GM23338 (cell line): Measurements from ENCODE around the gene WWOX. TPM values are rescaled to one million over a fixed set of nuclear protein-coding genes. Genes with fewer than 3 reads are reported as not detected.

ENCODE experiments used
- ATAC-seq: fragments of 200-7000 bp; cut with Tn5 transposase; 3 replicates; pipeline ENCODE4 v1.9.1; 2020
- DNase-seq: peaks from one replicate; pipeline ENCODE4 v3.0.0-alpha.2; 2015; ENCODE audit warnings: low spot score
- H2AFZ ChIP-seq: fragments of 200-600 bp; sonication (generic); 2 replicates; pipeline ENCODE4 v1.8.0; 2016; ENCODE audit warnings: antibody characterized with exemption, mild to moderate bottlenecking, moderate library complexity
- H3F3A ChIP-seq: fragments of 200-600 bp; sonication (generic); replicated peaks from 2 replicates; pipeline ENCODE4 v1.8.0; 2017; ENCODE audit warnings: antibody characterized with exemption, mixed run types, low read depth
- H3K27ac ChIP-seq: fragments of 200-600 bp; sonication (generic); 2 replicates; pipeline ENCODE4 v1.6.1; 2016; ENCODE audit warnings: low read depth
- H3K27me3 ChIP-seq: fragments of 200-600 bp; sonication (generic); 2 replicates; pipeline ENCODE4 v1.8.0; 2016; ENCODE audit warnings: mild to moderate bottlenecking, mixed run types, moderate library complexity; ENCODE audit not compliant: insufficient read depth
- H3K36me3 ChIP-seq: fragments of 200-600 bp; sonication (generic); 2 replicates; pipeline ENCODE4 v1.8.0; 2016; ENCODE audit warnings: mild to moderate bottlenecking; ENCODE audit not compliant: insufficient read depth
- H3K4me1 ChIP-seq: fragments of 200-600 bp; sonication (generic); 2 replicates; pipeline ENCODE4 v1.8.0; 2016; ENCODE audit warnings: mild to moderate bottlenecking, moderate library complexity; ENCODE audit not compliant: insufficient read depth
- H3K4me2 ChIP-seq: fragments of 200-600 bp; sonication (generic); 2 replicates; pipeline ENCODE4 v1.7.1; 2017; ENCODE audit warnings: mixed run types
- H3K4me3 ChIP-seq: fragments of 200-600 bp; sonication (generic); 2 replicates; pipeline ENCODE4 v1.6.1; 2016; ENCODE audit warnings: mixed run types
- H3K79me2 ChIP-seq: fragments of 200-600 bp; sonication (generic); replicated peaks from 2 replicates; pipeline ENCODE4 v1.8.0; 2017; ENCODE audit warnings: mild to moderate bottlenecking; ENCODE audit not compliant: insufficient read depth
- H3K9me2 ChIP-seq: fragments of 200-600 bp; sonication (generic); 2 replicates; pipeline ENCODE4 v1.8.0; 2017; ENCODE audit not compliant: insufficient read depth
- H4K20me1 ChIP-seq: fragments of 200-600 bp; sonication (generic); replicated peaks from 2 replicates; pipeline ENCODE4 v1.8.0; 2017; ENCODE audit warnings: mild to moderate bottlenecking; ENCODE audit not compliant: insufficient read depth
- H3K27ac Mint-ChIP-seq: 2 replicates; pipeline ENCODE4 v1.8.0; 2020; ENCODE audit warnings: inconsistent platforms, mild to moderate bottlenecking, moderate library complexity, mixed read lengths
- H3K27me3 Mint-ChIP-seq: 3 replicates; pipeline ENCODE4 v1.8.0; 2022; ENCODE audit warnings: low read depth, mild to moderate bottlenecking, moderate library complexity, mixed read lengths, inconsistent platforms; ENCODE audit not compliant: insufficient read depth, poor library complexity
- H3K36me3 Mint-ChIP-seq: 3 replicates; pipeline ENCODE4 v1.8.0; 2021; ENCODE audit warnings: low read depth, mild to moderate bottlenecking, inconsistent platforms, moderate library complexity, mixed read lengths
- H3K4me1 Mint-ChIP-seq: 3 replicates; pipeline ENCODE4 v1.8.0; 2020; ENCODE audit warnings: mild to moderate bottlenecking, inconsistent platforms, mixed read lengths
- H3K4me3 Mint-ChIP-seq: 3 replicates; pipeline ENCODE4 v1.8.0; 2021; ENCODE audit warnings: moderate library complexity, mild to moderate bottlenecking, inconsistent platforms, mixed read lengths
- H3K9me3 Mint-ChIP-seq: 3 replicates; pipeline ENCODE4 v1.8.0; 2020; ENCODE audit warnings: moderate library complexity, mild to moderate bottlenecking, inconsistent platforms, mixed read lengths
- CTCF ChIP-seq, 2 experiments: fragments of 200-600 bp in 1 of 2; sonication (generic) in 1 of 2; conservative IDR thresholded peaks; 2 replicates each; pipeline versions ENCODE4 v1.5.1 to v1.6.1; 2016 to 2017; ENCODE audit warnings: antibody characterized with exemption in 2 of 2, low read depth in 2 of 2, mild to moderate bottlenecking in 2 of 2, moderate library complexity in 1 of 2
- ETS1 ChIP-seq: IDR thresholded peaks from 2 replicates; pipeline ENCODE4 v1.6.1; 2016; ENCODE audit warnings: antibody characterized with exemption
- EZH2 ChIP-seq: fragments of 200-600 bp; sonication (generic); IDR thresholded peaks from one replicate; pipeline ENCODE4 v1.8.0; 2017; ENCODE audit warnings: antibody characterized with exemption, mild to moderate bottlenecking, low read depth; ENCODE audit not compliant: unreplicated experiment
- JUNB ChIP-seq: IDR thresholded peaks from one replicate; pipeline ENCODE4 v1.6.1; 2016; ENCODE audit warnings: antibody characterized with exemption; ENCODE audit not compliant: unreplicated experiment
- NANOG ChIP-seq: IDR thresholded peaks from 2 replicates; pipeline ENCODE4 v1.6.1; 2016; ENCODE audit warnings: antibody characterized with exemption, borderline replicate concordance
- POLR2AphosphoS5 ChIP-seq: IDR thresholded peaks from 2 replicates; pipeline ENCODE4 v1.6.1; 2016; ENCODE audit warnings: antibody characterized with exemption, low read depth
- REST ChIP-seq: IDR thresholded peaks from one replicate; pipeline ENCODE4 v1.6.1; 2018; ENCODE audit warnings: antibody characterized with exemption; ENCODE audit not compliant: unreplicated experiment
- STAT1 ChIP-seq: IDR thresholded peaks from one replicate; pipeline ENCODE4 v1.6.1; 2016; ENCODE audit warnings: antibody characterized with exemption; ENCODE audit not compliant: unreplicated experiment
- ZNF114 ChIP-seq: fragments of 250-450 bp; sonication (Bioruptor Pico); IDR thresholded peaks from 2 replicates; pipeline ENCODE4 v1.5.0; 2020; ENCODE audit warnings: mild to moderate bottlenecking, moderate library complexity
- ZNF331 ChIP-seq: fragments of 250-450 bp; sonication (Bioruptor Pico); IDR thresholded peaks from 2 replicates; pipeline ENCODE4 v1.5.0; 2020; ENCODE audit warnings: low read depth, mild to moderate bottlenecking, moderate library complexity
- ZNF462 ChIP-seq: fragments of 250-450 bp; sonication (Bioruptor Pico); IDR thresholded peaks from 2 replicates; pipeline ENCODE4 v1.5.0; 2020; ENCODE audit warnings: mild to moderate bottlenecking, moderate library complexity
- polyA plus RNA-seq: library from polyadenylated mRNA; unstranded; fragments of >200 nt; fragmentation: Nextera tagmentation; extraction: Ambion mirVana; gene quantifications from 2 replicates; pipeline ENCODE4 v1.2.1, GENCODE V29; 2016
- total RNA-seq: library from RNA; depleted of rRNA; stranded (reverse); fragments of >200 nt; shearing (Covaris generic); gene quantifications from 2 replicates; pipeline ENCODE4 v1.2.3, GENCODE V29; 2014

Gene WWOX
- total and polyA plus RNA-seq, 2 experiments from 2014 or later, result 10.0 to 19.3 TPM

GRCh38 chr16:79132701-79133100, 1033.2 kb downstream of the WWOX start (continued):
- TF ChIP-seq REST (no peak), ETS1 (no peak), NANOG (no peak), POLR2AphosphoS5 (no peak), CTCF (conservative IDR thresholded peaks at IDR 0.05; ENCODE audit: low read depth in 2 of 2) (no peak), ZNF331 (no peak), JUNB (no peak), EZH2 (no peak), ZNF114 (no peak), STAT1 (no peak)

- Mint-ChIP-seq H3K27me3 (no peaks in the 10 kb centered on the region), H3K4me1 (peaks cover 5% of the 10 kb centered on the region; the same call in 2 of the 3 replicates), H3K9me3 (peaks cover 11% of the 10 kb centered on the region), H3K4me3 (no peak overlapping the region), H3K36me3 (peaks cover 3% of the 10 kb centered on the region; the same call in 2 of the 3 replicates), H3K27ac (no peak overlapping the region)
- no peak overlapping the region for H3K4me3 ChIP-seq
- no peak overlapping the region for H3K27ac ChIP-seq
- no peak for ATAC-seq
- TF ChIP-seq ZNF331, result no peak
- TF ChIP-seq CTCF (conservative IDR thresholded peaks at IDR 0.05; ENCODE audit: low read depth in 2 of 2), result no peak
- no peak for TF ChIP-seq ZNF462 (CRISPR knock-in tag)
- H3K79me2 ChIP-seq, result no peaks in the 10 kb centered on the region
- H3K27me3 ChIP-seq, result no peaks in the 10 kb centered on the region
- no peaks in the 10 kb centered on the region for H3K36me3 ChIP-seq
- no peaks in the 10 kb centered on the region for H4K20me1 ChIP-seq
- no peak for DNase-seq
- H3K9me2 ChIP-seq, result no peaks in the 10 kb centered on the region; the same call in 1 of the 2 replicates
- no peak overlapping the region for H3K4me2 ChIP-seq
- no peaks in the 10 kb centered on the region for H3F3A ChIP-seq
- no peaks in the 10 kb centered on the region for H3K4me1 ChIP-seq
- no peak overlapping the region for H2AFZ ChIP-seq
Measured at GRCh38 chr16:79134300-79134699, 1034.8 kb downstream of the WWOX start.
